GM18505 (cell line): ENCODE data around the gene P2RY4.
"Not testable (repeated sequence)": the region's sequence is repeated elsewhere in the genome, so short reads cannot be mapped to it uniquely, and the experiment has no call there.

Experiments
- ATAC-seq: cut with Tn5 transposase; IDR thresholded peaks from one replicate; pipeline ENCODE4 v1.9.1; 2021; ENCODE audit not compliant: unreplicated experiment
- POLR2A ChIP-seq: IDR thresholded peaks from 4 replicates; pipeline ENCODE4 v1.6.1; 2011; ENCODE audit warnings: borderline replicate concordance; ENCODE audit not compliant: insufficient read depth, insufficient read length; ENCODE audit errors: extremely low read depth

Gene P2RY4

DNA sequence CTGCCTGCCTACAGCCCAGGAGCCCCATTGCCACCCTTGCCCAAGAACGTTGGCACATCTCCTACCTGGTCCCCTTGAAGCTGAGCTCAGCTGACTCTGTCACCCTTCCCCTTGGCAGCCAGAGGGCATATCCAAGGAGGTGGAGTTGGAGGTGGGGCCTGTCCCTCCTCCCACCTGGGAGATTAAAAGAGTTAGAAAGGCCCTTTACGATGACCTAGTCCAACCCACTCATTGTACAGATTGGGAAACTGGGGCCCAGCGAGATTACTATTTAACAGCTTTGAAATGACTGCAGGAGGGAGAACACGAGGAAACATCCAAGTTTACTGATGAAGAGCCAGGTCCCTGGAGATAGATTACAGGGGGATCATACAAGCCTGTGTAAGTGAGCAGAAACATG lies at the start of gene P2RY4:
Gene P2RY4, minus strand, starts transcription at position 101 of the 400 bp plus-strand sequence. CDS start 580 bp downstream, outside the sequence.
- TF ChIP-seq POLR2A, result no peak
- ATAC-seq, result no peak

DNA sequence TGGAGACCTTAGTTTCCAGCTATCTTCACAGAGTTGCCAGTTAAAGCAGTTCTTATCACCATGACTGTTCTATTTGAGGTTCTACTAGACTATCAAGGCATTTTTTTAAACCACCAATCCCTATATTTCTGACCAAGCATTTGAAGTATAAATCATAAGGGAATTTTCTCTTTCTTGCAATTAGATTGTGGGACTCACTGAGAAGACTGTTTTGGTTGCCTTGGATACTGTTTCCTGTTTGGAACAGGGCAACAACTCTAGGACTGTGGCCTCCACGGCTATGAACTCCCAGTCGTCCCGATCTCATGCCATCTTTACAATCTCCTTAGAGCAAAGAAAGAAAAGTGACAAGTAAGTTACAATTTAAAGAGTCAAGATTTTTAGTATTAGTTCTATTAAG lies 41.7 kb upstream of the P2RY4 start:
- no peak for TF ChIP-seq POLR2A
- no peak for ATAC-seq

DNA sequence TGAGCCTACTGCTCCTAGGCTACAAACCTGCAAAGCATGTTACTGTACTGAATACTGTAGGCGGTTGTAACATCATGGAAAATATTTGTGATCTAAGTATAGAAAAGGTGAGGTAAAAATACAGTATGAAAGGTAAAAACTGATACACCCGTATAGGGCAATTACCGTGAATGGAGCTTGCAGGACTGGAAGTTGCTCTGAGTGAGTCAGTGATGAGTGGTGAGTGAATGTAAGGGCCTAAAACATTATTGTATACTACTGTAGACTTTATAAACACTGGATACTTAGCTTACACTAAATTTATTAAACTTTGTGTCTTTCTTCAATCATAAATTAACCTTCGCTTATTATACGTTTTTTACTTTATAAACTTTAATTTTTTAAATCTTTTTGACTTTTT lies 33.6 kb upstream of the P2RY4 start:
- no peak for TF ChIP-seq POLR2A
- ATAC-seq, result no peak

DNA sequence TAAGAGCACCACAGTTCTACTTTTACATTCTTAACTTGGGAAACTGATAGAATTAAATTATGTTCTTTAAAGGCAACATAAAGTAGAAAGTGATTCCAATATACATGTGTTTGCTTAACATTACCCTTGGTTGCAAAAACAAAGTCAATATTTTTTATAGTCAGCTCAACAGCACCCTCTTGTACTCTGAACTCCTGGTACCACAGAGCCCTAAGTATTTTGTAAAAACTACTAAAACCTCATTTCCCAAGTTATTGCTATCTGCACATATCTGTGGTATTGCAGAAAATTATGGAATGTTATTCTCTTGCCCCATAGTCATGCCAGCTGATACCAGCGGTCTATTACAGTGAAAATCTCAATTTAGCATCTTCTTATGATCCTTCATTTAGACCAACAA lies 32.8 kb upstream of the P2RY4 start:
- no peak for ATAC-seq

DNA sequence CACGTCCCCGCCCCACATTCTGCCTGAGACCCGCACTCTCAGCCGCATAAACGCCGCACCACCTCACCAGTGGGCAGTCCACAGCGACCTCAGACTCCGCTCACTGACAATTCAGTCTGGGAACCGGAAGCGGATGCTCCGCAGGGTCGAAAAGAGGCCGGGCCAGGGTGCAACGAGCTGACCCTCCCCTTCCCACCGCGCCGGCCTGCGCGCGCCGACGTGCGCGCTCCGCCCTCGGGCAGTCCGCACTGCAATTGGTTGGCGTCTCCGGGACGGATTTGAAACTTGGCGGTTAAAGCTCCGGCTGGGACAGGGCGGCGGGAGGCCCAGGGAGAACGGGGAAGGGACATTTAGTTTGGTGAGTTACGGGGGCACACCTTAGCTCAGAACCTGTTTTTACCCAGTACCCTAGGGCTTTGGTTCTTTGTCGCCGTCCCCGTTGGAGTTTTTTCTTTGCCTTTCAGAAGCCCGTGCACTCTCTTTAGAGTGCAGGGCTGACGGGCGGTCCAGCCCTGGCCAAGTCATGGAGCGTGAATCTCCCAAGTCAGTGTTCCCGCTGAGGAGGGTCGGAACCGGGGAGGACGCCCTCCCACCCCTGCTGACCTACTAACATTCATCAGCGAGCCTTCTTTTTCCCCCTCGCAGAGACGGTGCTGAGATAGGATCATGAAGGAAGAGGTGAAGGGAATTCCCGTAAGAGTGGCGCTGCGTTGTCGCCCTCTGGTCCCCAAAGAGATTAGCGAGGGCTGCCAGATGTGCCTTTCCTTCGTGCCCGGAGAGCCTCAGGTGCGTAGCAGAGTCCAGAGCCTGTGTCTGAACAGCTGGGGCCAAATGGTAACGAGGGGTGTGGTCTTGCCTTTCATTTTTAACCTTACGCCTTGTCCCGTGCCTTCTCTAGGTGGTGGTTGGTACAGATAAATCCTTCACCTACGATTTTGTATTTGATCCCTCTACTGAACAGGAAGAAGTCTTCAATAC lies 30.1 kb upstream of the P2RY4 start, which contains the start of the genes KIF4A and PDZD11:
Gene KIF4A, plus strand, starts transcription at position 312 of the 978 bp plus-strand sequence. Its CDS starts 355 bp downstream, at position 667.
Gene PDZD11, minus strand, starts transcription at position 135 of the 978 bp plus-strand sequence. CDS start 586 bp downstream, outside the sequence.
- peak; percentile 95 for ATAC-seq
- peak; percentile 85 for TF ChIP-seq POLR2A

More for the DNA sequence above, 32.8 kb upstream of the P2RY4 start:
- no peak for TF ChIP-seq POLR2A

DNA sequence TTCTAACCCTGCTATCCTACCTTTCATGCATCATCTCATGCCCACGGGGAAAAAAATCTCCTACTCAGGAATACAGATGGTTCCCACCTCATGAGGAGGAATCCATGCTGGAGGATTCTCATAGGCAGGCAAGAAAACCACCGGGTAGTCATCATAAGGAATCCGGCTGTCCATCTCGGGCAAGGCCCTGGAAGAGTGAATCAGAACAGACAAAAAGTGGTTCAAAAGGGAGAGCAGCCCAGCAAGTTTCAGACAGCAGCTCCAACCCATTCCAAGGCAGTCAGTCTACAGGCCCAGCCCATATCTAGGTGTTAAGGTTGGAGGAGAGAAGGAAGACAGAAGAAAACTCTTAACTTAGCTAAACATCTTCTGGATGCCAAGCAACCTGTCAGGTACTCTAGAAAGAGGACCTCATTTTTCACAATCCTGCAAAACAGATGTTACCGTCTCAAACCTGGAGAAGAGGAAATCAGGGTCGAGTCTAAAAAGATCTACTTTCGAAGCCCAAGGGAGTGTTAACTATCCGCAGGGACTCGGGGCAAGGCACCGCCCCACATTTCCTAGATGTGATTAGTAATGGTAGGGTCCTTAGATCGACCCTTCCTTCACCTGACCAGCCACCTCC lies 29.3 kb upstream of the P2RY4 start:
- ATAC-seq, result no peak
- no peak for TF ChIP-seq POLR2A

DNA sequence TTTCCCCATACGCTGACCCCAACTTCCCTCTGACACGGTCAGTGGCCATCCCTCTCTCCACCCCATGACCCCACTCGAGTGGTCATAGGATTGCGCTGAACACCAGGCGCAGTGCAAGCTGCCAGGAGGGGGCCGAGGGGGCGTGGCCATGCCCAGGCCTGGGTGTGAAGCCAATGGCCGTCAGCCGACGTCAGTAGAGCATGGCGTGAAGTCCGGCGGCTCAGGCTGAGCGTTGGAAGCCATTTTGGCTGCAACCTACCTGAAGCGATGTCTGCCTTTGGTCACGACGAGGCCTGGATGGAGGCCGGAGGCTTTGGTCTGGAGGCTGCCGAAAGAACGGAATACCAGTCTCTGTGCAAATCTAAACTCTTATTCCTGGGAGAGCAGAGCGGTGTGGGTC lies 21.9 kb upstream of the P2RY4 start, which contains the start of gene RAB41:
Gene RAB41, plus strand, starts transcription at position 222 of the 400 bp plus-strand sequence. Its CDS starts 46 bp downstream, at position 268.
- no peak for ATAC-seq

DNA sequence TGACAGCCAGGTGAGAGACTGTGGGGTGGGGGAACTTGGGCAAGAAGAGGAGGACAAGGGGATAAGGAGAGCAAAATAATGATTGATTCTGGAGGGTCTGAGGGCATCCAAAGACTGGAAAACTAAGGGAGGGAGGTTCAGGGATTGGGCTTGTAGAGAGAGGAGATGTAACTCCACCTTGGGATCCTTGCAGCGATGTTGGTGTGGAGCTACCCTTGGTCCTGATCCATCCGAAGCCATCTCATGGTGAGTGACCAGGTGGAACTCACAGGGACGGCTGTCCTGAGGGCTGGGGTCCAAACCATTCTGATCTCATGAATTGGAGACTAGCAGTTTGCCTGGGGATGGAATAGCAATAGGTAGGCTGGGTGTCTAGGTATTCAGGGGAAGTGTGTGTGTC lies 20.6 kb upstream of the P2RY4 start:
- ATAC-seq, result no peak

More for the DNA sequence above, 21.9 kb upstream of the P2RY4 start, which contains the start of gene RAB41:
- TF ChIP-seq POLR2A, result no peak

DNA sequence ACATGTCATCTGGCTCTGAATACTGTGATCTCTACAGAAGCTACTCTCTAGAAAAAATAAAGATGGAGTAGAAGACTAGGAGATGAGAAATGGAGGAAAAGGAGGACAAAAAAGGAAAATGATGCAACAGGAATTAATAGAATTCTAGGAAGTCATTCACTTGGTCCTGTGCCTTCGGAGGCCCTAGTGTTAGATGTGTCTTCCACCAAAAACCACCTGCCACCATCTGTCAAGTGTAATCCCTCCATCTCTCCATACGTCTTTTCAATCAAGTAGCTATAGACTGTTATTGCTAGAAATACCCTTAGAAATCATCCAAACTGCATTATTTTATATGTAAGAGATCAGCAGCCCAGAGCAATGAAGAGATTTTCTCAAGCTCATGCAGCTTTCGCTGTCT lies 19.1 kb upstream of the P2RY4 start:
- TF ChIP-seq POLR2A, result no peak
- no peak for ATAC-seq

More for the DNA sequence above, 20.6 kb upstream of the P2RY4 start:
- TF ChIP-seq POLR2A, result no peak

DNA sequence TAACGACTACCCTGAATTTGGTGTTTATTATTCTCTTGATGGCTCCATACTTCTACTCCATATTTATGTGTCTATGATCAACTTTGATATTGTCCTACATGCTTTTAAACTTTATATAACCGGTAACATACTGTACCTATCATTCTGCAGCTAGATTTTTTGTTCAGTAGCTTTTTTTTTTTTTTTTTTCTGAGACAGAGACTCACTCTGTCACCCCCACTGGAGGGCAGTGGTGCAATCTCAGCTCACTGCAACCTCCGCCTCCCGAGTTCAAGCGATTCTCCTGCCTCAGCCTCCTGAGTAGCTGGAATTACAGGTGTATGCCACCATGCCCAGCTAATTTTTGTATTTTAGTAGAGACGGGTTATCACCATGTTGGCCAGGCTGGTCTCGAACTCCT lies 14.0 kb upstream of the P2RY4 start:
- ATAC-seq, result not testable (repeated sequence)

DNA sequence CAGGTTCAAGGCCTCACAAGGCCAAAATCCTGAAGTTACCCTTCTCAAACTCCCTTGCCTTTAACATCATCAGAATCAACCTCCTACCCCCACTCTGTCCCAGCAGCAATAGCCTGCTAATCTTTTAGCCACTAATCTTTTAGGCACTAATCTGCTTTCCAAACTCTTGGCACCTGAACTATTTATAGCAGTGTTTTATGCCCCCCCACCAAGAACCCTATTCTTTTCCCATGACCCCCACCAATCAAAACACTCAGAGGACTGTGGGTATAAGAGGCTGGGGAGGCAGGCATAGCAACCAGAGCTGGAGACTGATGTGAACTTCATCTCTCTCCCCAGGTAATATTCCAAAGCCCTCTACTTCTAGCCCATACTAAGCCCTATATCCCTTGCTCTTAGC lies 8.0 kb upstream of the P2RY4 start, which contains the start of gene ARR3:
Gene ARR3, plus strand, starts transcription at position 301 of the 400 bp plus-strand sequence. CDS start 1,052 bp downstream, outside the sequence.
- no peak for TF ChIP-seq POLR2A
- ATAC-seq, result no peak

DNA sequence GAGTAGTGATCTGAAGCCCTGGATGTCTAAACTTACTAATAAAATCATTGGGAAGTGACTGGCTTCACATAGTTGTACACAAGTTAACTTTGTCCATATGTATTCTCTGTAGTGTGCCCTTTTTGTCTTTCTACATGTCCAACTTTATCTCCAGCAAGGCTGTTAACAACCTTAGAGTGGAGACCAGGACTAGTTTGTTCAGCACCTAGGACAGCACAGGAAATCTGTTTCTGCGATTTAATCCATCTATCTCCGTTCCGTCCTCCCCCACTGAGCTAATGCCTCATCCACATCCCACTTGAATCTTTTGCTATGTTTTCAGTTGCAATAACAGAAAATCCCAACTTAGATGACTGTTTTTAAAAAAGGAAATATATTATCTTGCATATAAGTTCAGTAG lies 4.8 kb upstream of the P2RY4 start:
- no peak for TF ChIP-seq POLR2A
- no peak for ATAC-seq

DNA sequence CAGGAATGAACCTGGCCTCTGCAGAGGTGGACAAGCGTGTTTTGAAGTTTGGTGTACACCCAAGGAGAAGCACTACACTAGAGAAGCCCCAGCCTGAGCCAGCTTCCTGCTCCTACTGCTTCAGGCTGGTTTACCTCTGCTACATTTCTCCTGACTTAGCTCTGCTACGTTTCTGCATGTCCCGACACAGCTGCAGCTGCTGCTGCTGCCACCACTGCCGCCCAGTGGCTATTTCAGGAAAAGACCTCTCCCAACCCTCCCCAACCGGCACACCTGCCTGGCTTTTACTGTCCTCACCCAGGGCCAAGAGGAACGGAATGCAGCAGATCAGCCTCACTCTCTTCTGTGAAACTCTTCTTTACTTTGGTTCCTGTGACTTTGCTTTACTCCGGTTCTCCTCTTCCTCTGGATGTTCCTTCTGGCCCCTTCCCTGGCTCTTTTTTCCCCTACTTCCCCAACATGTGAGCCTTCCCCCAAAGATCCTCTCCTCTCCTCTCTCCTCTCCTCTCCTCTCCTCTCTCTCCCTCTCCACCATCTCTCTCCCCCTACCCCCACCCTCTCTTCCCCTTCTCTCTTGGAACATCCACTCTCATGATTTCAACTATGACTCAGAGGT lies 3.1 kb upstream of the P2RY4 start:
- no peak for ATAC-seq

More for the DNA sequence above, 3.1 kb upstream of the P2RY4 start:
- no peak for TF ChIP-seq POLR2A
